UCSD-AML1 (cell line): ENCODE data around the gene NDST3.

Source experiments
- DNase-seq: peaks from one replicate; lab custom pipeline; 2025; ENCODE audit not compliant: unreplicated experiment; lab: John Stamatoyannopoulos, UW

Gene NDST3

DNA sequence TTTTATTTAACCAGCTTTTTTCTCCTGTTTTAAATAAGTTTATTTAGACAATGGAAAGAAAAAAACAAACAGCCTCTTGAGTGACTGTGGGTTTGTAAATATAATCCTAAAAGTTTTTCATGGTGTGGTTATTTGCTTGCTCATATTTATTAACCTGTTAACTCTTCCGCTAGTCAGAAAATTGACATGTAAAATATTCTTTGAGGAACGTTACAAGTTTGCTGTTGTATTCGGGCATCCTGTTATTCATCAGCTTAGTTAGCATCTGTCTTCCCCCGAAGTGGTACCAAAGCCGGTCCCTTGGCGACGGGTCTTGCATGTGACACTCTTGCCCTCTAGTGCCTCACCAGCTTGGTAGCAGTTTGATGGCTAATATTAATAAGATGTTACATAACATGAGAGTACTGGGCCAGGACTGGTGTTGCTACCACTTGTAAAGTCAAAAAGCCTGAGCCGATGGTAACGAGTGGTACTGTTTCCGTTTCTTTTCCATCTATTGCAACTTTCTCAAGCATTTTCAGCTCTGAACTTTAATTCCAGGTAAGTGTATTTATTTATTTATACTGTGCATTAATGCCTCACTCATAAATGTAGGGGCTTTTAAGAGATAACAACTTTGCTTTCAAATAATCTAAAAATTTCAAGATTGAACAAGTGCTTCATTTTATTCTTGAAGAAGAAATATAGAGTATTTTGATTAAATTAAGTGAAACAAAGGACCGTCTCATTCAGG, at the start of gene NDST3:
Gene NDST3, plus strand, starts transcription at position 434 of the 733 bp plus-strand sequence. CDS start 19,425 bp downstream, outside the sequence.
- DNase-seq, result peak; percentile 68

DNA sequence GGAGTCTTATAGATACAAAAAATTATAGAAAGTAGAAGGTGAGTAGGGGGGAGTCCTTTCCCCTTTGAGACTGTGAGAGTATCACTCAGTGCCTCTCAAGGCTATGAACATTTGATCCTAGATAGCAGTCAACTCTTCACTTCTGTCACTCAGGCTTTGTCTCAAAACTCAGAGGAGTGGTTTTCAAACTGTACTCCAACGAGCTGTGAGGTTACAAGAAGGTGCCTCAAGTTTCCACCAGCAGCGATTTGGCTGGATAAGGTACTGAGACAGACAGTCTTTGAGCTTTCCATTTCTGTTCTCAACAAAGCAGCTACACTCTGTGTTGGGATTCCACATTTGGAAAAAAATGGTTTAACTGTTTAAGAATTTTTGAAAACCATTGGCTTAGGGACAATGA, 48.0 kb upstream of the NDST3 start:
- no peak for DNase-seq

DNA sequence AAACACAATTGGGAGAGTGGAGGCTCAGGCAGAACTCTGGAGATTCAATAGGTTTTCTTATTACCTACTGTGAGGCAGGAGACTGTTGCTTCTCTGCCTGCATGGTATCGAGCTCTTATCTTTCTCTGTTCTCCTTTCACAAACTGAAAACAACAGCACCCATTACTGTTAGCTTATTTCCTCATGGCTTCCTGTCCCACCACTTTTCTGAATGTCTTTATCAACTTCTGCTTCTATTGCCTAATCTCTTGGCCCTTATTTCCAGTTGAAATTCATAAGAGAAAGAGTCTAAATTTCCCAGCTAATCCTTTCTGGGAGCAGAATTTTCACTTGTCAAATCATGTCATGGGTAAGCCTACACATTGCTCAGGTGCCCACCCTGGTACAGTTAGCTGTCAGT, 46.8 kb upstream of the NDST3 start:
- no peak for DNase-seq

DNA sequence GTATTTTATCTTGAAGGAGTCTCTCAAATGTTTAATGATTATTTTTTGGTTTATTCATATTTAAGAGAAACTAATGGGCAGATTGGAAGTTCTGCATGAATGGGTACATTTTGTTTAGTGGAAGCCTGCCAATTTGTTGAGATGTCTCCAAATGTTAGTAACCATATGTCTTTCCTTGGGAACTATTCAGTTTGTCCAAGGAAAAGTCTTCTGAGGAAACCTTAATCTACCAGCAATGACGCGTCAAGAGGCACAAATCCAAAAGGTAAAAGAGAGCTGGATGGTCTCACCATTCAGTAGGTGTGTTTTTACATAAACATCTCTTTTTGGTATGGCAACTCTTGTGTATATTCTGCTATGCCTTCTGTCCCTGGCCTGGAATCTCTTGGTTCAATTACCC, 37.4 kb upstream of the NDST3 start:
- no peak for DNase-seq

DNA sequence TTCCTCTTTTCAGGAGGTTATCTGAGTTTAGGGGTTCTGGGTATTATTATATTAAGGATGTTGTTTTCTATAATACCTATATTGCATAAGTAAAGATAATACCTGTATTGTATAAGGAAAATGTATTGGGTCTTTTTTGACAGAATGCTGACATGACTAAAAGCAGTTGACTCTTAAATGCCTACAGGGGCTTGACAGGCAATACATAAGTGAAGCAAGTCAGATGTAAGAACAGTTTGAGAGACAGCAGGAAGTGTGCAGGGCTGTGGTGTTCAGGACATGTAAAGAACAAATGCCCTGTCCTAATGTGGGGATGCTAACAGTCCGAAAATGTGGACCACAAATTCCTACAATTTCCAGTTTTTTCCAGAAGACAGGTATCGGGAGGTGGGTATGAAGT, 30.2 kb upstream of the NDST3 start:
- DNase-seq, result no peak

DNA sequence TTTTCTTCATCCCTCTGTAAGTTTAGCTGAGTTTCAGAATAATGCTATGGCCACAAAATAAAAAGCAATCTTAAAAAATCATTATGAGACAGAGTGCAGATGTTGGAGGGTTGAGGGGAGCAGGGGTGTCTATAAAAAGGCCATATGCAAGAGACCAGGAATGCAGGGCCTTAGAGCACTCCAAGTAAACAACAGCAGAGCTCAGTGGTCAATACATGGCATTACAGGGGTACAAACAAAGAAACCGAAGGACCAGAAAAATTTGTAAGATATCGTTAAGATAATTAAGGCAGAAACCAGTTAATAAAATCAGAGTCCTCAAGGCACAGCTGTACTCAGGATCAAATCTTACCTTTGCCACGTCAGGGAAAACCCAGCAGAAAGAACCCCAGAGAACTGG, 28.4 kb upstream of the NDST3 start:
- DNase-seq, result no peak

DNA sequence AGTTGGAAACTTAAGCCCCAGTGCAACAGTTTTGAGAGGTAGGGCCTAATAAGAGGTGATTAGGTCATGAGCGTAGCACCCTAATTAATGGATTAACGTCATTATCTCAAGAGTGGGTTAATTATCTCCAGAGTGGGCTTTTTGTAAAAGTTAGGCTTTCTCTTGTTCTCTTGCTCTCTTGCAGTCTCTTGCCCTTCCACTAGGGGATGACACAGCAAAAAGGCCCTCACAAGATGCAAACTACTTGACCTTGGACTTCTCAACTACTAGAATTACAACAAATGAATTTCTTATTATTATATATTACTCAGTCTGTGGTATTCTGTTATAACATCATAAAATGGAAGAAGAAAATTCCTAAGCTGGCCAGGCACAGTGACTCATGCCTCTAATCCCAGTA, 22.1 kb upstream of the NDST3 start:
- no peak for DNase-seq

DNA sequence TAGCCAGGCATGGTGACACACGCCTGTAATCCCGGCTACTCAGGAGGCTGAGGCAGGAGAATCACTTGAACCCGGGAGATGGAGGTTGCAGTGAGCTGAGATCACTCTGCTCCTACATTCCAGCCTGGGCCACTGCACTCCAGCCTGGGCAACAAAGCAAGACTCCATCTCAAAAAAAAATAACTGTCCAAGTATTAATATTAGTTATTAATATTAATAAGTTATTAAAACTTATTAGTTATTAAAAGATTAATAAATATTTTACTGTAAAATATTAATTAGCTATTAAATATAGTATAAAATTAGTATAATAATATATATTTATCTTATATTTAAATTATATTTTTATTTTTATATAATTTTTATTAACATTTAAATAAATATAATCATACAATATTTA, 19.5 kb upstream of the NDST3 start:
- no peak for DNase-seq

DNA sequence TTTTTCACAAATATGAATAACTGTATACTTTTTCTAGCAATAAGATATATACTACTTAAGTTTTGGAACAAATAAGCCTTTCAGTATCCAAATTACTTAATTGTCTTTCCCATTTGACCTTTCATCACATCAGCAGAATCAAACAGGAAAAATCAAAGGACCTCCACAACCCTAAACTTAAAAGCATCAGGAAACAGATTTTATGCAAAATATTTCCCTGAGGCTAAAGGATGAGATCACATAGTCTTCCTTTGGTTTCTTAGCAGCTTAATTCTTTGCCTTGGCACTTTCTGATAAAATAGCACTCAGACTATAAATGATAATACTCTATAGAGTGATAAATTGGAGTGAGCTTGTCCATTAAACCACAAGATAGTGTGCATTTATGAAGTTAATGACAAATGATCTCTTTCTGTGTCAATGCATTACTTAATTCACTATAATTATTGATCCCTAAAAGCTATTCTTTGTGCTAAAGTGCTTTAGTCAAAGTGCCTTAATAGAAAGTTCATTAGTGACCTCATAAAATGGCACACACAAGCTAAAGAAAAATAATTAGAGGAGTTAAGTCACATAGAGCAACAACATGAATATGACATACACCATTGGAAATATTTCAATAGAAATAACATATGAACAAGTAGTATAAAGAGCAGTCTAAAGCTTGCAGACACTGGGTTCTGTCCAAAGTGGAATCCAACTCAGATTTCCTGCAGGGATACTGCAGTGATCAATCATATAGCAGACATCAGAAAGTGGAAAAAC, 15.7 kb upstream of the NDST3 start:
- no peak for DNase-seq

DNA sequence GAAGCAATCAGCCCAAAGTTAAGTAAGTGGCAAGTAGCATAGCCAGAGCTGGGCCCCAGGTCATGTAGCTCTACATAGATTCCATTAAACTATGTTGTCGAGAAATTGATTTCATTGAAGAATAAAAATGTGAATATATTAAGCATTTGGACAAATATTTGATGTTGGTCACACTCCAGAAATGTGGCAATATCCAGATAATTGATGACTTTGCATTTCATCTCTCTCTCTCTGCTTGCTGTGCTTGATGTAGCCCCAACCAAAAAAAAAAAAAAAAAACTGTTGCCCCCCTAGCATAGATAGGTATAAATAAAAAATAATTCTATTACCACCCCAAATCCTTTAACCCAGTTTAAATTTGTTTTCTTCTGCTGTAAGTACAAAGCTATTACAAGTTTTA, 7.5 kb upstream of the NDST3 start:
- DNase-seq, result no peak

DNA sequence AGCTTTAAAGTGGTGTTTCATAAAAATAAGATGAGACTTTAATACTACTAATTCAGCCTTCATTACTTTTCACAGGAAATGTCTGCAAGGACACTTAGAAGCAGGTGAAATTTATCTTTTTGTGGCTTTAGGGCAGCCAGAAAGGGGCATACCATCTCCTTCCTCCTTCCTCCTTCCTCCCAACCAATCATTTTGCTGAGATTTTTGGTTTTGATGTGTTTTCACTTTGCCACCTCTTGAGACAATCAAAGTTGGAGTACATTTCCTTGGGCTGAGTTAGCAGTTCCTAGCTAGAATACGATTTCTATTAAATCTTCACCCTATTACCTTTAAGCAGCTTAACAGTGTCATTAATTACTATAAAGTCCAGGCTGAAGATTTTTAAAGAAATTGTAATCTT, 5.1 kb upstream of the NDST3 start:
- no peak for DNase-seq

DNA sequence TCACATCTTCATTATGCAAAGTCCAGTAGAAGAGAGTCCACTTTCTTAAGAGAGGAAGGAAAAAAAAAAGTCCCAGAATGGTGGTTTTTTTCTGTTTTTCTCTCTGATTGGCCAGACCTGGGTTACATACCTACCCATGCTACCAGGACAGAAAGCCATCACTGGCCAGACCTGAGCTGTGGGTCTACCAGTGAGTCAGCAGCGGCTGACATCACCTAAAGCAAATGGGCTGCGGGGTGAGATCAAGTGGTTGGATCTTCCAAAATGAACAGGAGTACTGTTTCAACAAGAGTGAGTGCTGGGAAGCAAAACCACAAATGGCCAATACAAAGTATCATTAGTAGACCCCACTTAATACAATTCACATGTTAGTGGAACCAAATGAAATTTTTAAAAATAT, 1.6 kb upstream of the NDST3 start:
- DNase-seq, result no peak

DNA sequence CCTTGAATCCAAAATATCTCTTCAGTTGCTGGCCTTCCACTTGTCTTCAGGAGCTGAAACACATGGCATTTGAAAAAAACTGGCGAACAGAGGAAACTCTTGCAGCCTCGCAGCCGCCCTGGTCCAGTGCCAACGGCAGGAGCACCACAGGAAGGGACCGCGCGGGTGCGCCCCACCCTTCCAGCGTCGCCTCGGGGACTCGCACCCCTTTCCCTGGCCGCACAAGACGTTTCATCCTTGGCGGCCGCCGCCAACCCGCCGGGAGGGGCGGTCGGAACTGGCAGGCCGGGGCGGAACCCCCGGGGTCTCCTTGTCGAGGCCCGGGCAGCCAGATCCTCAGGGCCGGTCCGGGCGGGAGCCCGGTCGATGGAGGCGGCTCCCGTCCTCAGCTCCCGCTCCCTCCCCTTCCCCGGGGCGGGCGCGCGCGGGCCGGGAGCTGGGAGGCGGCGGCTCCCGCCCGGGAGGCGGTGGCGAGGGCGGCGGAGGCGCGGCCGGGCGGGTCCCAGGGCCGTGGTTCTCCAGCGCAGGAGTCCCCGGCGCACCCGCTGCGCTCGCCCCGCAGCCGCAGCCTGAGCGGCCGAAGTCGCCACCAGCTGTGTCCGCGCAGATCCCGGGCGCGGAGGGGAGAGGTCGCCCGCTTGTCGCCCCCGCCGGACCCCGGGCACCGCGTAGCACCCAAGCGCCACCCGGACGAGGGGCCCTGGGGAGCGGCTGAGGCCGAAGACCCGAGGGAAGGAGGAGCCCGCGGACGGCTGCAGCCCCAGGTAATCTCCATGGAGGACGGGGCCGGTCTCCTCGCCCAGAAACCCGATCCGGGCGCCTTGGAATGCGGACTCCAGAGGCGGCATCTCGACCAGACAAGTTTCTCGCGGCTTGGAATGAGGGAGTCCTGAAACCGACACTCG, 886 bp upstream of the NDST3 start:
- peak; percentile 33 for DNase-seq

DNA sequence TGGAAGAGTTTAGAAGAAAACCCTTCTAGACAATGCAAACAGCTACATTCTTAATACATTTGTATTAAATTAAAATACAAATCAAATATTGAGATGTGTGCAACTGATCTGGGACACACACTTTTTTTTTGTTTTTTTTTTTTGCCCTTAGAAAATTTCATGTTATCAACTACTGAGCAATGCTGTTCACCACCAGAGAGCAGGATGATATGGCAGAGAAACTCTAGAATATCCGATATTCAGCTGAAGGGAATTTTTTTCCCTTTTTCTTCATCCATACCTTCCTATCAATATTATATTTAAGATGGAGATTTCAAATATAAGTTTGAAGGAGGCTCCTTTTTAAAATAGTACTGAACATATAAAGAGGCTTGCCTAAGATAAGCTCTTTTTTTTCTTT, 1.0 kb downstream of the NDST3 start:
- DNase-seq, result no peak

DNA sequence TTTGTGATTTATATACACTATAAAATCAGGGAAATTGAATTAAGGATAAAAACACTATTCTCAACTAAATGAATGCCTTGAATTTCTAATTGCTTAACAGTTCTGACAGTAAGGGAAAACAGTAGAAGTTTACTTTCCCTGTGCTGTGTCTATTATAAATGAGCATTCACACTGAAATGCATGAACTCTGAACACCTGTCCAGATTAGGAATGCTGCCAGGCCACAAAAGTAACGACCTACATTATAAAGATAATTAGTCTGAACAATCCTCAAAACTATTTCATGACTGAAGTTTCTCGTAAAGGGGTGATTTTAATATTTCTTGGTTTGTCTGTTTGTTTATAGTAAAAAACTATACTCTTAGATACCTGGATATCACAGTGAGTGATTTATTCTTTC, 2.0 kb downstream of the NDST3 start:
- no peak for DNase-seq

DNA sequence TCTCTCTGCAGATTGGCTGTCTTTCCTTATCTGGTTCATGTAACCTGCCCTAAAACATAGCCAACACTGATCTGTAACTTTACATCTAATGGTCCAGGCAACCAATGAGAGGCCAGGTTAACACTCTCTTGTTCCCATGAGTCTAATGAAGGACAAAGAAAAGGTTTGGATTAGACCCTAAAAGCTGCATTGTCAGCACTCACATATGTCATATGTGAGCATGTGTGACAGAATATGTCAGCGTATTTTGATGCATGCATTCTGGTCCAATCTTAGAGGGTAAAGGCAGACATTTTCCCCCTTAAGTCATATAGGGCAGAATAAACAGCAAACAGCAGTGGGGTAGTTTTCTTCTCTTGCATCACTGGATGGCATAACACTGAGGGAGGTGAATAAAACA, 3.7 kb downstream of the NDST3 start:
- DNase-seq, result no peak

DNA sequence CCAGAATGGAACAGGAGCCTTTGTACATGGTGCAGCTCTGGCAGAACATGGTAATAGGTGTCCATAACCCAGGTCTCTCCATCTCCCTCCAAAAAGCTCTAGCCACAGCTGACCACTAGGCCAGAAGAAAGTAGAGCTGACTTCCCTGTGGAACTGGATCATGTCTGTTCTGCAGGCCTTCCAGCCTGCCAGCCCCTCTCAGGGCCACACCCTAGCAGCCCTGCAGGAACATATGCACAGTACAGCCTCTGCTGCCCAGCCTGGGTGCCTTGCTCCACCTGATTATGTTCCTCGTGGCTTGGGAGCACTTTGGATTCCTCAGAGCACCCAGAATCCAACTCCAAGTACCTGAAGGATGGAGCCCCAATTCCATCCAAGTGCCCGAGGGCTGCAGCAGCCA, 12.0 kb downstream of the NDST3 start:
- DNase-seq, result no peak

DNA sequence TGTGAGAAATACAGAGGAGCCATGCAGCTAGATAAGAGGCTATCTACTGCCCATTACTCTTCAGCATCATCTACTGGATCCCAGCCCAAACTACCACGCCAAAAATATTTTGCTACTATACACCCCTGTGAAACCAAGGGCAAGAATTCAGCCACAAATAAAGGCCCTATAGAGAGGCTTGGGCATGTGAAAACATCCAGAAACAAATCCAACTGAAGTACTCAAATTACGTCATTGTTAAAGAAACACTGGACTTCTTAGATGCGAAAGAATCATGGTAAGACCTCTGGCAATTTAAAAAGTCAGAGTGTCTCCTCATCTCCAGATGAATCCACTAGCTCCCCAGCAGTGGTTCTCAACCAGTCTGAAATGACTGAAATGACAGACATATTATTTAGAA, 12.8 kb downstream of the NDST3 start:
- DNase-seq, result no peak

DNA sequence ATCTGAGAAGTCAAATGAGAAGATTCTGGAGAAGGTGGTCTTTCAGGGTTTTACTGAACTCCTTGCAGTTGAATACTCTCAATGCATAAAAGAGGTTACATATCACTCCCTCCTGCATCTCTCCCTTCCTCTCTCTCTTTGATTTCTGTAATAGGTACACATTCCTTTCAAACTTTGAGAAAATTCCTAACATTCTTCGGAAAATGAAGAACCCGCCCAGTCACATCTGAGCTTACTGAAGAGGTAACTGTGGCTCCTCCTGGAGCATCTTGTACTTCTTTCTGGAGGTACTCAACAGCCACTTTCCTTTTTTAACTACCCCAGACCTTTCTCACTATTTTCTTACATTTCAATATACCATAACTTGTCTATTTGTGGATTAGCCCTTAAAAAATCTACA, 24.7 kb downstream of the NDST3 start:
- no peak for DNase-seq

DNA sequence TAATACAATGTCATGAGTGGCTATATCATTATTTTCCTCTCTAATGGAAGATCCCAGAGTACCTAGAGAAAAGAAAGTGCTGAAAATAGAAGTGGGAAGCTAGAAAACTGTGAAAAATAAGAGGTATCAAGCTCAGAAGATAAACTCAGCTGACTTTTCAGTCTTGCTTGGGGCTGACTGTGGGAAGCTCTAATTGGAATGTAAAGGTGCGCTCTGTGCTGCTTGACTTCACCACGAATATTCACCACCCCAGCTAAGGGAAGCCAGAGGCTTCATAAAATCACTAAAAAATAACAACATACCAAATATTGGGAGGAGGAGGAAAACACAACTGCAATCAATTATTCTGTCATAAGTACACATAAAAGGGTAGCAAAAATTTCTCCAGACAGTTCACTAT, 25.1 kb downstream of the NDST3 start:
- no peak for DNase-seq

DNA sequence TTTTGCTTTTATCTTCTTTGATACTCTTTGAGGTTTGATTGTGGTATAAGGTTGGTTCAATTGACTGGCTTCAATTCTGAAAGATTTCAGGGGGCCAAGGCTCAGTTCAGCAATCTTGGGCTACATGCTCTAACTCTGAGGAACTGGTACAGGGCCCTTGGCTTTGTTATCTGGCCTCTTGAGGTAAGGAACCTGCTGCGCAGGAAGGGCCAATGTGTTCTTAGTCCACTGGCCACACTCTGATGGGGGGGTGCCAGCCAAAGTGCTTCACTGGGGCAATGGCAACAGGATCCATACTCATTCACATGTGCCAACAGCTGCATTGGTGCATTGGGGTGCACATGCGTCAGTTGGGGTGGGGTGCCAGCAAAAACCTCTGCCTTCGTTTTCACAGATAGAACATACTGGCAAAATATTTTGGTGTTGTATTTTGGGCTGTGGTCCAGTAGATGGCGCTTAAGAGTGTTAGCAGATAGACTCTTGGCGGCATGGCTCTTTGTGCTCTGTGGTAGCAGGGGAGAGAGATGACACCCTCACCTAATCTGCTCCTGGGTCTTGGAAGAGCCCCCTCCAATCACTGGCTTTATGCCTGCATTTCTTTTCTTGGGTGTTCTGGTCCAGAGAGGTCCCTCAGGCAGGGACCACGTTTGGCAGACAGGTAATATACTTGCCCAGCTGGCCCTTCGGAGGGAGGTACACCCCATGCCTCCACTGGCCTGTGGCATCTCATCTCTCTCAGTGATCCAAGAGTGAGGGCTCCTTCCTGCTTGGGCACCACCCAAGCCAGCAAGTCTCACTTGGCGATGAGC, 42.9 kb downstream of the NDST3 start:
- peak; percentile 10 for DNase-seq
